GM19328 (cell line): ENCODE results near the gene ANO3.
"Not testable (repeated sequence)": the region's sequence is repeated elsewhere in the genome, so short reads cannot be mapped to it uniquely, and the experiment has no call there.

Experiments used
- ATAC-seq: cut with Tn5 transposase; IDR thresholded peaks from one replicate; pipeline ENCODE4 v1.9.1; 2021; ENCODE audit warnings: mild to moderate bottlenecking, moderate library complexity; ENCODE audit not compliant: unreplicated experiment

Gene ANO3

DNA sequence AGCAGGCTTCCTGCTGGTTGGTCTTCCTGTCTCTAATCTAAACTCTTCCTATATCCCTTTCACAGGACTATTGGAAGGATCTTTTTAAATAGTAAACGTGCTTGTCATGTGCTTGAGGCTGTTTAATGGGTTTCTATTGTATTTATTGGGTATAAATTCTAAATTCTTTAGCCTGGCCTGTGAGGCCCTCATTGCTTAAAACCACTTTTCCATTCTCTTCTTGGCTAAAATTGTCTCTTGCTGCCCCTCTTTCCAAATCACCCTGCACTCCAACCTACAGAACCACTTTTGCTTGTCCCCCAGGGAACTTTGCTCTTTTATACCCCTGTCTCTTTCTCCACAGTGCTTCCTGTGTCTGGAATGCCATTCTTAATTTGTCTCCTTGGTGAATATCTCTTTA is 286.5 kb downstream of the ANO3 start:
- ATAC-seq: no peak

DNA sequence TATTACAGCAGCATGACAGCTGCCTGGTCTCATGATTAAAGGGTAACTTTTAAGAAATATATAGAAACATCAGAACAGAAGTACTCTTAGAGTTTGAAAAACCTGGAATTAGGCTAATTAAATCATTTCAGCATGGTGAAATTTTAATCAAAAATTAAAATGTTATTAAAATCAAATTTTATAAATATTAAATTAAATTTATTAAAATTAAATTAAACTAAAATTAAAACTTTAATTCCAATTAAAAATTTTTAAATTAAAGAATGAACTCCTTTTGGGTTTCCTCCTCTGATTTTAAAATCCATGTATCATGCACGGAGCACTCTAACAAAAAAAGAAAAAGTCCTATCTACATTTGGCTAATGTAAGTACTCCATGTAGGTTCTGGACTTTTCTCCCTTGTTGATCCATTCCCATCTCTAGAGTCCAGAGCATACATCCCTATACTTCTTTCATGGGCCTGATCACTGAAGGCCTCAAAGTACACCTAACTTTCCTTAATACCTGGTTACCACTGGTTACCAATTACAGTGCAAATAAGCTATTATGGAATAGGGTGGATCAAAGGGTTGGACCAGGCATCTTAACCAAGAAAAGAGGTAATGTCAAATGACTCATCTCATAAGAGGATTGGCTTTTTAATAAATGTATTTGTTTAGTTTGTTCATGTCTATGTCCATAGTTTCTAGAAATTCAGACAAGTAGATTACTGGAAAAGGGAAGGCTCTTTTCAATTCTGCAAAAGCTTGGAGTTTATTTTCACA is 288.5 kb downstream of the ANO3 start:
- ATAC-seq: no peak

DNA sequence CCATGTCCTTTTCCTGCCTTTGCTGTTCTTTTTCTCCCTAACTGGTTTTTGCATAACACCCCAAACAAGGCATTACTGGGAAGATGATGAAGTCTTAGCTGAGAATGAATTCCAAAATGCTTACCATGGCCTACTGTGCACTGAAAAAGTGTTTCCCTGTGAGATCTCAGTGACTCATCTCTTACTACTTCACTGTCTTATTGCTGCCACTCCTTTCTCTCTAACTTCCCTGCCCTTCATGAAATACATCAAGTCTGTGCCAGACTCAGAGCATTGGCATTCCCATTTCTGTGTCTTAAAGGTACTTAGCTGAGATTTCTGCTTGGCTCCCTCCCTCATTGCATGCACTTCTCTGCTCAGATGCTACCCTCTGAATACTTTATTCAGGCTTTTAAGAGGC is 289.2 kb downstream of the ANO3 start:
- no peak for ATAC-seq

DNA sequence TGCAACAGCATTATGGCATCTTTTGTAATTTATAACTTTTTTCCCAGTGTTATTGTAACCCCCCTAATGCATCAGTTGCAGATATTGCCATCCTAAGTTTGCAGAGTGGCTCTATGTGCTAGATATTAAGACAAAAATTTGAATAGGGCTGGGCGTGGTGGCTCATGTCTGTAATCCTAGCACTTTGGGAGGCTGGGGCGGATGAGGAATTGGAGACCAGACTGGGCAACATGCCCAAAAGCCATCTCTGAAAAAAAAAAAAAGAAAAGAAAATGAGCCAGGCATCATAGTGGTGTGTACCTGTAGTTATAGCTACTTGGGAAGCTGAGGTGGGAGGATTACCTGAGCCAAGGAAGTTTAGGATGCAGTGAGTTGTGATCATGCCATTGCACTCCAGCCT is 290.3 kb downstream of the ANO3 start:
- no peak for ATAC-seq

DNA sequence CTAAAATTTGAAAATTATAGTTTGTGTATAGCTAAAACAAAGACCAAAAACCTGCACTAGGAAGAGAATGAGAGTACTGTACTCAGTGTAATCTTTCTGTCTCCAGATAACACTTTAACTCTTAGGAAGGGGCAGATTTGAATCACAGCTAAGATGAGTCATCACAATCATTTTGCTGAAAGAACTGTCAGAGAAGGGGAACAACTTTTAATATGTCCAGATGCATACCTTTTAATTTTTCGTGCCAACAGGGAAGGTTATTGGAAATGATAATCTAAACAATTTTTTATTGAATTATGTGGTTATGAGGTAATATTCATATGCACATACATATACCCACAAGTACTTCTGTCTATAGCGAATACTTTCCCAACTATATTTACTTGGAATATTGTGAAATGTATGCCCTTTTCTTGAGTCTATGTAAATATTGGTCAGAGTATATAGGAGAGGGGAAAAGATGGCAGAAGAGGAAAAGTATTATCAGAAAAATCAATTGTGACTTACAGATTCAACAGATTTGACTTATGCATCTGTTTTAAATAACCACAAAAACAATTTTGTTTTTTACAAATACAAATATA is 291.2 kb downstream of the ANO3 start:
- ATAC-seq: no peak

DNA sequence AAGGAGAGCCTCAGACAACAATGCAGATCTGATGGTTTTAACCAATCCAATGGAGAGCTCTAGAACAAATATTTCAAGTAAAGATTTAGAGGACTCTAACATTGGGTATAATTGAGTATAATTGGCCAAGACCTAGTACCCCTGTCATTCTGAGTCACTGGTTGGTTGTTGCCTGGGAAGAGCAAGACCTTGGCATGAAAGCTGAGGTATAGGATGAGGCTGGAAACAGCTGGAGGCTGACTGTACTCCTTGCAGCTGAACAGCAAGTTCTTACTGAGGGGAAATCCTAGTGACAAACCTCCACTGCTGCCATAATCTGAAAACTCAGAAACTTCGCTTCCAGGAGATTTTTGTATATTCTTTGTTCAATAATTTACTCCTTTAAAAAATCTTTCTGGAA is 294.4 kb downstream of the ANO3 start:
- ATAC-seq: no peak

DNA sequence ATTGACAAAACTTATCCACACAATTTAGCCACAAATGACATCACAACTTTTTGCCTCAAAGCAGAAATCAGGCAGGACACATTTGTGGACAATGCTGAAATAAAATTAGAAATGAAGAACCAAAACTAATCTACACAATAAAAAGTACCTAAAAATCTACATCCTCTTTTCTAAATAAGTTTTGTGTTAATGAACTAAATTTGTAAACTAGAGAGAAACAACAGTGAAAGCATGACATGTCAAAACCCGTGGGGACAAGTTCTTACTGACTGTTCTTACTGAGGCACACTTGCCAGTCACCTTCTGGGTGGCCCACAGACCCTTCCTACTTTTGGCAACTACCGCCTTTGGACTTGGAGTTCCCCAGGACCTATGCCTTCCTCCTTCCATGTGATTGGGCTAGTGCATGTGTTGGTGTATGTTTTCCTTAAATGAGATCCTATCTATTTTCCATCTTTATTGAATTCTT is 300.8 kb downstream of the ANO3 start:
- peak; percentile 51 for ATAC-seq

DNA sequence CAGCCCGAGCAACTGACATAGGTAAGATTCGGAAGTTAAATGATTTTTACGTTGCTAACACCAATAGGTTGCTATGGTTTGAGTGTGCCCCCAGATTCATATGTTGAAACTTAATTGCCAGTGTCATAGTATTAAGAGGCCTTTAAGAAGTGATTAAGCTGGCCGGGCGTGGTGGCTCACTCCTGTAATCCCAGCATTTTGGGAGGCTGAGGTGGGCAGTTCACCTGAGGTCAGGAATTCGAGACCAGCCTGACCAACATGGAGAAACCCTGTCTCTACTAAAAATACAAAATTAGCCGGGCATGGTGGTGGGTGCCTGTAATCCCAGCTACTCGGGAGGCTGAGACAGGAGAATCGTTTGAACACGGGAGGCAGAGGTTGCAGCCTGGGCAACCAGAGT is 311.4 kb downstream of the ANO3 start:
- not testable (repeated sequence) for ATAC-seq

DNA sequence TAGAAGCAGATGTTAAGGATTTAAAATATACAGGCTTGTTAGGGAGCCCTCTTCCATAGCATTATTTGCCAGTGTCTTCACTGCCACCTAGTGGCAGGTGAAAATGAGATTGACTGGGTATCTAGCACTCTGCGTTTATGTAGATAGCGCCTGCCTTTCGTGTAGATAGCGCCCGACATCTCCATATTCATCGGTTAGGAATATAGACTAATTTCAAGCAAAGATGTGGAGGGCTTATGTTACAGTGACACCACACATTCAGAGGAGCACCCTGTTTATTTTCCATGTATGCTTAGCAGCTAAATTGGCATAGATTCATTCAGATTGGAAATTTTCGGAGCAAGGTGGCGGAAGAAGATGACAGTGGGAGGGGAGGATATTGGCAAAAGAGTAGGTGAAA is 318.0 kb downstream of the ANO3 start:
- peak; percentile 78 for ATAC-seq

DNA sequence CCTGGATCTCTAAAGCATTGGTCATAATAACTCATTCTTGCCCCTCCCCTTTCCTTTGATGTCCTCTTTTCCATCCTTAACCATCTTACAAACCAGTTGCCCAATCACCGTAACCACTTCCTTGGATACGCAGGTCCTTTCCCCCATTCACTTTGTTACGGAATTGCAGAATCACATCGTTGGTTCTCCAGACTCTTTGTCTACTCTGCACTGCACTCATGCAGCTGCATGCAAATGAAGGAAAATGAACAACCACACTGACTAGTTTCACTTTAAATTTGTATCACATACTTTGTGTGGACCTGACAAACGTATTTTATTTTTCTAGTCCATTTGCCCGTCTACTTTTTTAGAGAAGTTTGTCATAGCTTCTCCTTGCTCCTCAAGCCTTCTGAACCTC is 320.0 kb downstream of the ANO3 start:
- ATAC-seq: no peak

DNA sequence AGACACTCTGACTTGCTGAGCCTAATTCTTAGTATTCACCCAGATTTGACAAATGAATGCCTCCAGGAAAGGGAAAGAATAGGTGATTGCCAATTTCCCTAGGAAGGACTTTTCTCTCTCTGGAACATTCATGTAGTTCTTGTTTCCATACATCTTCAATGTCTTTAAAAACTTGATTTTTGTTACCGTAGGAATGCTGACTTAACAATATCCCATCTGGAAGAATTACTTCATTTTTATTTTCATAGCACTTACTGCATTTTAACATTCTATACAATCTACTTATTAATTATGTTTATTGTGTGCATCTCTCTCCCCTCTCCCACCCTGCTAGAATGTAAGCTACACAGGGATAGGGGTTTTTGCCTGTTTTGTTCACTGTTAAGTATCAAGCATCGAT is 323.4 kb downstream of the ANO3 start:
- no peak for ATAC-seq

DNA sequence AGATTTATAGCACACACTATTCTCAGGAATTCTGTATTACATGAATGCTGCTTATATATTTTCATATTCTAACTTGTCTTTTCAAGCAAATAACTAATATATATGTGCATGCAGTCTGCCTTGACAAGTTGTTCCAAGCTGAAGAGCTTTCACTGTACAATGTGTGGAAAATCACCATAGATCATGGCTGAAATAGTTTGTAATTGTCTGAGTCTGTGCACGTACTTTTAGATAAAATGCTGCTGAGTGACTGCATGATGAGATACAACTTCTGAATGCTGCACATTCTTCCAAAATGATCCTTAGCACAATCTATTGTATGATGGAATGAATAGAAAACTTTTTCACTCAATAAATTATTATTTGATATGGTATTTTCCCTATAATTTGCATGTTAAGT is 331.0 kb downstream of the ANO3 start:
- no peak for ATAC-seq

DNA sequence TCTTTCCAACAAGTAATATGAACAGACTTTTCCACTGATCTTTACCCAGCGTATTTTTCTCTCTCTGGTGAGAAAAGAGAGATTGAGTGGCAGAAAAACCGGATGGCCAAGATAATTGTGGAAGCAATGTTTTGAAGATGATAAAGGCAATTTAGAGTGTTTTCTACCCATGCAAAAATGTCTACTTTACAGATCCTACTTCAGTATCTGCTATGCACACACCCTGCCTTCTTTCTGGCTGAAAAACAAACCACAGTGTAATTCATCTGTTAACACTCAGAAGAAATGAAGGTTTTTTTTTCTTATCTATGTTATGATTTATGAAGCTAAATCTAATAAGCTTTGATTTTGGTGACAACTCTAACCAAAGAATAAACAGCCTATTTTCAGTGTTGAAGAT is 333.1 kb downstream of the ANO3 start:
- ATAC-seq: no peak

DNA sequence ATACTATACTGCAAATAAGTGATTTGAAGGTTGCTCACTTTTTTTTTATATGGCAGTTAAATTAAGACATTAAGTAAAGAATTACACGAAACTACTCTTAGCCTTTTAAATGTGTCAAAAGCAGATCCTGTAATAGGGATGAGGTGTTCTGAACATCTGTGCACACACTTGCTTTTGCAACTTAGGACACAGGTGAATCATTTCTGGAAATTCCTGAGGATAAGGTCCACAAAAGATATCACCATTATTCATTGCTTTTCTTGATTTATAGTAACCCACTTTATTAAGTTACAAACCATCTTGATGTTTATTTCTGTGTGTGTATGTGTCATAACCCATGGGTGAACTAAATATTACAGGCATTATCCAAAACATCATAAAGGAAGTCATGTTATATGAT is 334.0 kb downstream of the ANO3 start:
- ATAC-seq: no peak

DNA sequence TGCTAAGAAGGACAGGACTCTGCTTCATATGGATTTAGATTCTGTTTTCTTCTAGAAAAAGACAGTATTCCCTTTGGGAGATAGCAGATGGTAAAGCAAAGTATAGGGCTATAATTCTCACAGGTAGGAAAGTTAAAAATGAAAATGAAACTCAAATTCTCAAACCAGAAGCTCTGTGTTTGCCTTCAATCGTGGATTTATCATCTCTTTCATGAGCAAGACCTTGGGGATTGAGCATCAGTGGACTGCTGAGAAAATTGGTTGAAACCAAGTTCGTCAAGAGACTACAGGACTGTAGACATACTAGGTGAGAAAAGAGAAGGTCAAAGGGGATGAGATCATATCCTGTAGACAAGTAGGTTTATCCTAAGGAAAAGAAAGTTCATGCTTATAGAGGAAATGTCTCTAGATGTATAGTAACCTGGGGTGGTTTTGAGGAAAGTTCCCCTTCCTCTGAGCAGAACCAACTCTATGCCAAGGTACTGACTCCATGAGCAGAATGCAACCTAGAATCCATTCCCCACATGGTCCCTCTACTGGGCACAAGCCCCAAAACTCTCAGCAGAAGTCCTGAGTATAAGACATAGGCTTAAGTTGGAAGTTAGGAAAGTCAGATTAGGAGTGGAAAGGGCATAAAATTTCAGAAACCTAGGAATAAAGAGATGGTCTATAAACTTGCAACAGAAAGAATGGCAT is 343.5 kb downstream of the ANO3 start:
- ATAC-seq: no peak

DNA sequence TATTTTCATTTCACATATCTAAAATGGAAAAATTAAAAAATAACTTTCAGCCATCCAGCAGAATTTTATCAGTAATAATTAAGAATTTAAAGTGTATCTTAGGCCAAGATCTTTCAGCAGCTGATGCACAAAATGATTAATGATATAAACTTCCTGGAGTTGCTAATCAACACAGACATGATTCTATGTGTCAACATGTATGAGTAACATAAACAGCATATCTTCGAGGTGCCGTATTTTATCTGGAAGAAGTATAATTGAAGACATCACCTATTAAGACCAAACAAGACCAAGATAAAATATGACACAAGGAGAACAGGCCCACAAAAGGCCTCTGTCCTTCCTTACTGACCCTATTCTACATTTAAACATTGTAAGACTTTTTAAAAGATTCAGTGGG is 344.7 kb downstream of the ANO3 start:
- no peak for ATAC-seq

DNA sequence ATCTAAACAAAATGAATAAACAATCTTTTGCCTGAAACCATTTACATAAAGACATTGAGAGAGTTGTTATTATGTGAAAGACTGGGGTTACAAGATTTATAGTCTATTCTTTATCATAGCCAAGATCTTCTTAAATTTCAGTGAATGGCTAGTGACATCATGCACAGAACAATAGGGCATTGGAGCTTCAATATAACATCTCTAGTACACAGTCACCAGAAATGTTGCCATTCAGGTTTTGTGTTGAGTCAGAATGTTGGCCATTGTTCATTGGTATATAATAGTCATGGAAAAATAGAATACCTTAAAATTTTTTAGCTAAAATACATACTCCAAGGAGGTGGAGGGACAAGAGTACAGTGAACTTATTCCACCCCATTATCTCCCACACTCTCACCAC is 345.6 kb downstream of the ANO3 start:
- ATAC-seq: no peak

DNA sequence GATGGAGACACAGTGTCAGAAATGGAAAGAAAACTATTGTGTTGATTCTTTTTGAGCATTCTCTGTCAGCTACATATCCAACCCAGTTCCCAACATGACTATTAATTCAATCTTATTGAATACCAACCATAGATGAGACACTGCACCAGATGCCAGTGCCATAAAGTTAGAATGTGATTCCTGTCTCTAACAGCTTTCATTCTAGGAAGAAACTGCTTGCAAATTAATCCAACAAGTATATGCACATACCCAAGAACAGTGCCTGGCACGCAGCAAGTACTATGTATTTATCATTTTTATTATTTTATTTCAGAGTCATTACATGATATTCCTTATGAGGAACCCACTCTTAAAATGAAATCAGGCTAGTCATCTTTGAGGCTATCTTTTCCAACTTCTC is 355.4 kb downstream of the ANO3 start:
- ATAC-seq: no peak

DNA sequence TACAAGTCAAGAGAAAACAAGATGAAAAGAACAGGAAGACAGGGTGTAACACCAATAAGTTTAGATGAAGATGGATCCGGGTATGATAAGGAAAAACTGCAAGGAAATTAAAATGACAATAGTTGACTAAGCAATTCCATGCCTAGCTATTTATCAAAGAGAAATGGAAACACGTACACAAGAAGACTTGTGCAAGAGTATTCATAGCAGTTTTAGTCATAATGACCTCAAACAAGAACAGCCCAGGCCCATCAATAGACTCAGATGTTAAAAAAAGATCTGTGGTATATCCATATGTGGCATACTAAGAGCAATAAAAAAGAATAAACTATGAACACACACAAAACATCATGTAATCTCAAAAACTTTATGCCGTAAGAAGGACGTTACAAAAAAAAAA is 356.8 kb downstream of the ANO3 start:
- ATAC-seq: no peak

DNA sequence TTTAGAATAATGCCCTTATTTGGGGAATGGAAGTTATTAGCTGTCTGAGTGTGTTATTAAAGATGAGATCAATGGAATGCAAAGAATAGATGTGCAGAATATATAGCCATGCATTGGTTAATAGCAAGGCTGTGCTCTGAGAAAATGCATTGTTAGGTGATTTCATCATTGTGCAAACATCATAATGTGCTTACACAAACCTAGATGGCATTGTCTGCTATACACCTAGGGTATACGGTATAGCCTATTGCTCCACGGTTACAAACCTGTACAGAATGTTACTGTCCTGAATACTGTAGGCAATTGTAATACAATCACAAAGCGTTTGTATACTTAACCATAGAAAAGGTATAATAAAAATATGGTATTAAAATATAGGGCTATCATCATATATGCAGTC is 364.4 kb downstream of the ANO3 start:
- no peak for ATAC-seq

DNA sequence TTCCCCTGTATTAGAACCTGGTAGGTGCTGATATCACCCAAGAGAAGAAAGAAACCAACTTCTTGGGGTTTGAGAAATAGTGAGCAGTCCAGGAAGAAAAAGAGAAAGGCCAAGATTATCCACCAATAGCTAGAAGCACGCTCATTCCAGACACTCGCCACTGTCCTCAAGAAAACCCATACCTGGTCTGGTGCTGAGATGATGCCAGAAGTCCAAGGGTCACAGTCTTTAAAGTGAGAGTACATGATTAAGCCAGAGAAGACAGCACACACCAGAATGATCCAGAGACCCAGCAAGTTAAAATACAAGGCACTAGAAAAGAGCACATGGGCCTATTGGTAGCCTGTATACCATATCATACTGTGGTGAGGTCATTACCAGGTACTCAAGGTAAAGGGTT is 366.3 kb downstream of the ANO3 start:
- no peak for ATAC-seq

DNA sequence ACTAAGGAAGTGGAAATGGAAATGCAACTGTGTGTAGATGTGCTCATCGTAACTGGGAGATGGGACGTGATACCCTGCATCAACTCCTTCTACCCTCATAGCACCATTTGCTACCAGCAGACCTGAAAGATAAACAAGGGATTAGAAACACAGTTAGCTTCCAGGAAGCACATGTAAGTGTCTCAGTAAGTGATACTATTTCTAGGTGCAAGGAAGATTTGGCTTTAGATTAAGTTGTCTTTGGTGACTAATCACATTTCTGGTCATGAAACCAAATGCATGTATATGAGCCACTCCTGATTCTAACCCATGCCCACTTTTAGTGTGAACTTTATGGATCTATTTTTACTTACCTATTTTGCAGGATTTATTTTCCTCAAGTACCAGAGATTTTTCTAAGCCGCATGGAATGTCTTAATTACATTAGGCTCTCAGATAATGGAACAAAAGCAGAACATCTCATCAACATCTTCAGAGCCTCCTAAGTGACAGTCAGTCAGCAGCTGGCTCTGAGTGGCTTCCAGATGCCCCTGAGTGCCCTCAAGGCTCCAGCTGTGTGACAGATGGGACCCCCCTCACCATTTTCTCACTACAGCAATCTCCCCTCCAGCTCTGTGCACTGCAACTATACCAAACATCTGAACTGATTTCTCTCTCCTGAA is 368.8 kb downstream of the ANO3 start:
- no peak for ATAC-seq
